K562 (cell line): ENCODE measurements around the gene KRTAP6-2. TPM values are rescaled to one million over a fixed set of nuclear protein-coding genes. Genes with fewer than 3 reads are reported as not detected.

Experiments used
- ATAC-seq: fragments of 200-7000 bp; cut with Tn5 transposase; 3 replicates; pipeline ENCODE4 v1.9.1; 2020; ENCODE audit warnings: moderate library complexity
- BruUV-seq: library from RNA; stranded (reverse); fragments of 400-500 nt; replicated peaks from 2 replicates; lab custom pipeline; 2021; lab: Mats Ljungman, UMichigan
- CTCF ChIA-PET: fragments of 300-600 bp; formaldehyde crosslinking; extraction: SDS; loops from one replicate; lab custom pipeline; 2021; ENCODE audit warnings: low intra/inter-chr PET ratio; lab: Yijun Ruan, JAX
- POLR2A ChIA-PET: fragments of 300-600, 350-650 bp; sonication (Branson Sonifier 250); formaldehyde crosslinking; extraction: SDS; loops from one replicate; lab custom pipeline; 2021; ENCODE audit warnings: antibody characterized with exemption, inconsistent platforms; lab: Yijun Ruan, JAX
- DNase-seq, 4 experiments: peaks; one replicate each; pipeline versions ENCODE4 v3.0.0 to v3.0.0-alpha.2; 2011 to 2018; ENCODE audit warnings: low spot score in 3 of 4, mixed read lengths in 3 of 4; ENCODE audit errors: extremely low read depth in 1 of 4
- FAIRE-seq: peaks from 2 replicates; lab custom pipeline; 2011; peaks lifted over from hg19 to GRCh38; lab: Jason Lieb, UNC
- H2AFZ ChIP-seq: 2 replicates; pipeline ENCODE4 v1.6.0; 2011; ENCODE audit warnings: low read depth, low read length, control low read depth, inconsistent platforms
- H3K27ac ChIP-seq: fragments of 200-600 bp; 3 replicates; pipeline ENCODE4 v1.8.0; 2011; ENCODE audit warnings: low read depth, mild to moderate bottlenecking, control low read depth, inconsistent platforms, low read length, moderate library complexity, mixed read lengths; ENCODE audit errors: extremely low read depth
- H3K27me3 ChIP-seq, 2 experiments: fragments of 300-600 bp in 1 of 2; 2 replicates in 1 of 2; 3 replicates in 1 of 2; pipeline versions ENCODE4 v1.6.0 to v1.8.0; 2011; ENCODE audit warnings: inconsistent platforms in 2 of 2, low read length in 2 of 2, mild to moderate bottlenecking in 1 of 2, mixed read lengths in 1 of 2, moderate library complexity in 1 of 2; ENCODE audit not compliant: control insufficient read depth in 2 of 2, insufficient read depth in 2 of 2
- H3K36me3 ChIP-seq: fragments of 300-600 bp; 3 replicates; pipeline ENCODE4 v1.8.0; 2011; ENCODE audit warnings: mild to moderate bottlenecking, low read length, inconsistent platforms; ENCODE audit not compliant: control insufficient read depth, insufficient read depth
- H3K4me1 ChIP-seq, 2 experiments: fragments of 200-600 bp in 1 of 2; replicated peaks in 1 of 2; 2 replicates in 1 of 2; 3 replicates in 1 of 2; pipeline versions ENCODE4 v1.5.1 to v1.8.0; 2011; ENCODE audit warnings: inconsistent platforms in 2 of 2, low read length in 2 of 2, mild to moderate bottlenecking in 1 of 2, mixed read lengths in 1 of 2, moderate library complexity in 1 of 2; ENCODE audit not compliant: control insufficient read depth in 2 of 2, insufficient read depth in 2 of 2
- H3K4me2 ChIP-seq: 2 replicates; pipeline ENCODE4 v1.6.1; 2011; ENCODE audit warnings: low read length, control low read depth, inconsistent platforms, mixed read lengths; ENCODE audit not compliant: insufficient read depth
- H3K4me3 ChIP-seq: fragments of 200-600 bp; sonication (generic), shearing (Covaris generic); 2 replicates; pipeline ENCODE4 v1.5.1; 2016; ENCODE audit warnings: control low read depth, inconsistent platforms
- H3K79me2 ChIP-seq: fragments of 200-600 bp; 3 replicates; pipeline ENCODE4 v1.8.0; 2011; ENCODE audit warnings: low read length, inconsistent platforms; ENCODE audit not compliant: control insufficient read depth, insufficient read depth
- H3K9ac ChIP-seq, 2 experiments: 2 replicates each; pipeline versions ENCODE4 v1.6.0 to v1.6.1; 2011; ENCODE audit warnings: low read depth in 2 of 2, low read length in 2 of 2, control low read depth in 1 of 2, inconsistent platforms in 1 of 2, mild to moderate bottlenecking in 1 of 2, mixed read lengths in 1 of 2; ENCODE audit not compliant: insufficient read depth in 1 of 2
- H3K9me1 ChIP-seq: one replicate; pipeline ENCODE4 v1.6.0; 2011; ENCODE audit warnings: inconsistent platforms, mild to moderate bottlenecking, low read length, moderate library complexity; ENCODE audit not compliant: control insufficient read depth, insufficient read depth
- H3K9me3 ChIP-seq: replicated peaks from 2 replicates; pipeline ENCODE4 v1.5.1; 2011; ENCODE audit warnings: low read depth, low read length, inconsistent platforms; ENCODE audit not compliant: control insufficient read depth, insufficient read depth
- H4K20me1 ChIP-seq: replicated peaks from 2 replicates; pipeline ENCODE4 v1.6.1; 2011; ENCODE audit warnings: low read length, inconsistent platforms, mixed read lengths; ENCODE audit not compliant: control insufficient read depth, insufficient read depth
- GABPA ChIP-seq: fragments of 200-800 bp; sonication (Bioruptor generic); conservative IDR thresholded peaks from 2 replicates; pipeline ENCODE4 v1.6.1; 2016; ENCODE audit warnings: low read depth, missing genetic modification characterization, missing compliant biosample characterization
- NFE2 ChIP-seq: IDR thresholded peaks from 2 replicates; pipeline ENCODE4 v1.6.1; 2014; ENCODE audit warnings: antibody characterized with exemption, low read depth
- NFRKB ChIP-seq: fragments of 450-650 bp; IDR thresholded peaks from 2 replicates; pipeline ENCODE4 v1.6.1; 2016; ENCODE audit warnings: low read depth
- NR4A1 ChIP-seq, 2 experiments: fragments of 250-450 bp in 1 of 2; fragments of 450-650 bp in 1 of 2; sonication (Bioruptor Pico) in 1 of 2; IDR thresholded peaks; 2 replicates each; pipeline versions ENCODE4 v1.4.0 to v1.6.1; 2016 to 2020; ENCODE audit warnings: mild to moderate bottlenecking in 2 of 2, missing compliant biosample characterization in 1 of 2, missing genetic modification characterization in 1 of 2, moderate library complexity in 1 of 2
- PYGO2 ChIP-seq: fragments of 450-650 bp; IDR thresholded peaks from 2 replicates; pipeline ENCODE4 v1.6.1; 2016; ENCODE audit warnings: mild to moderate bottlenecking, missing genetic modification characterization, moderate library complexity, missing compliant biosample characterization
- ZNF133 ChIP-seq: fragments of 250-450 bp; sonication (Bioruptor Pico); IDR thresholded peaks from 2 replicates; pipeline ENCODE4 v1.4.0; 2020; ENCODE audit warnings: mild to moderate bottlenecking
- ZNF224 ChIP-seq: sonication (generic); formaldehyde crosslinking; IDR thresholded peaks from 2 replicates; pipeline ENCODE4 v1.8.0; 2022; ENCODE audit warnings: mild to moderate bottlenecking, missing genetic modification reagents
- ZNF316 ChIP-seq: fragments of 450-650 bp; IDR thresholded peaks from 2 replicates; pipeline ENCODE4 v1.6.1; 2016
- WGBS: fragments of 100-300 bp; shearing (Covaris generic); methylation state at CpG from one replicate; pipeline ENCODE4 v1.1.6; 2016; ENCODE audit warnings: low coverage, mixed read lengths; ENCODE audit not compliant: insufficient coverage; ENCODE audit errors: missing lambda C conversion rate; 5-methylcytosine and 5-hydroxymethylcytosine counted together
- in situ Hi-C: fragments of 300-500 bp; cut with MboI; formaldehyde crosslinking; loops from 4 replicates; pipeline ENCODE4 v1.15.0; 2018; ENCODE audit warnings: inconsistent platforms, mixed read lengths
- intact Hi-C: fragments of 100-400 bp; cut with micrococcal nuclease; formaldehyde crosslinking; loops from 2 replicates; pipeline ENCODE4 v1.14.2; 2022
- polyA plus RNA-seq, 8 experiments: library from polyadenylated mRNA; depleted of rRNA in 4 of 8; stranded (reverse) in 5 of 8; unstranded in 3 of 8; fragments of >200 nt; fragmentation: Nextera tagmentation in 2 of 8; fragmentation: Illumina TruSeq in 1 of 8; extraction: Ambion mirVana in 2 of 8; extraction: Trizol in 1 of 8; gene quantifications; 2 replicates each; pipeline versions ENCODE4 v1.2.1 to v1.2.3, GENCODE V29; 2011 to 2014; ENCODE audit warnings: inconsistent platforms in 1 of 8, missing spikeins in 1 of 8
- total RNA-seq, 7 experiments: library from RNA; depleted of rRNA in 6 of 7; stranded (reverse); fragments of >200 nt in 6 of 7; fragmentation: Illumina TruSeq in 2 of 7; extraction: Trizol in 2 of 7; gene quantifications; 2 replicates each; pipeline versions ENCODE4 v1.2.1 to v1.2.3, GENCODE V29; 2011 to 2021; ENCODE audit warnings: low replicate concordance in 1 of 7

The KRTAP6-2 gene
- total and polyA plus RNA-seq, 9 of the 15 experiments (the other 6 are each of a cell fraction or from before 2014, with no cell fraction given), result not detected

GRCh38 chr21:30600787-30601186 lies 2.1 kb upstream of the KRTAP6-2 start, which contains the start of gene KRTAP22-1:
KRTAP22-1 (plus strand) TSS chr21:30601087.
- ChIA-PET CTCF (interaction anchor here (0.6 kb wide), 1 partner anchor 813 kb away, joined by 3 read pairs; no protein-coding TSS in a partner anchor), POLR2A (no interaction called here)
- H3K4me1 ChIP-seq, result no peaks in the 10 kb centered on the region
- H2AFZ ChIP-seq, result no peak within 1 kb of the TSS
- H3K27me3 ChIP-seq, result no peaks in the 10 kb centered on the region
- in situ Hi-C loops, result no loop called here
- no peak within 1 kb of the TSS for H3K4me3 ChIP-seq
- no peak within 1 kb of the TSS for H3K4me2 ChIP-seq
- BruUV-seq, result no TSS peak
- no peaks in the 10 kb centered on the region for H3K9me1 ChIP-seq
- no peak for DNase-seq
- no peak for ATAC-seq
- H3K79me2 ChIP-seq, result no peaks in the 10 kb centered on the region
- no peaks in the 10 kb centered on the region for H3K36me3 ChIP-seq
- H3K9me3 ChIP-seq, result peaks cover 4% of the 10 kb centered on the region
- H4K20me1 ChIP-seq, result no peaks in the 10 kb centered on the region
- H3K27ac ChIP-seq, result no peak within 1 kb of the TSS
- FAIRE-seq, result no peak
- no peak within 1 kb of the TSS for H3K9ac ChIP-seq
- TF ChIP-seq ZNF224 (CRISPR knock-in tag) (no peak), GABPA (tag) (no peak), ZNF316 (peak; percentile 8; the same call in 1 of the 2 replicates), PYGO2 (tag) (no peak), NFRKB (no peak), ZNF133 (CRISPR knock-in tag) (no peak), NR4A1 (CRISPR knock-in tag; IDR thresholded peaks at IDR 0.05) (no peak), NR4A1 (tag; IDR thresholded peaks at IDR 0.05) (no peak), NFE2 (no peak)
- intact Hi-C loops, result no loop called here
- WGBS, result 0% methylated on average over 1 of the region's 1 CpG
